ENCODE results near the gene SLC25A19.
"Not testable (repeated sequence)": the region's sequence is repeated elsewhere in the genome, so short reads cannot be mapped to it uniquely, and the experiment has no call there.

The SLC25A19 gene

DNA sequence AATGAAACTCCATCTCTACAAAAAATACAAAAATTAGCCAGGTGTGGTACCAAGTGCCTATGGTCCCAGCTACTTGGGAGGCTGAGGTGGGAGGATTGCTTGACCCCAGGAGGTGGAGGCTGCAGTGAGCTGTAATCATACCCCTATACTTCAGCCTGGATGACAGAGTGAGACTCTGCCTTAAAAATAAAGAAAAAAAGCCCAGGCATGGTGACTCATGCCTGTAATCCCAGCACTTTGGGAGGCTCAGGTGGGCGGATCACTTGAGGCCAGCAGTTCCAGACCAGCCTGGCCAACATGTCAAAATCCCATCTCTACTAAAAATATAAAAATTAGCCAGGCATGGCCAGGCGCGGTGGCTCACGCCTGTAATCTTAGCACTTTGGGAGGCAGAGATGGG lies 9.0 kb downstream of the SLC25A19 start:
- H3K9ac ChIP-seq (ENCODE audit: low read depth, low read length); H3K9me3 ChIP-seq (ENCODE audit: control insufficient read depth, insufficient read depth, low read length); H3K4me3 ChIP-seq (ENCODE audit: low read depth, low read length); H3K4me1 ChIP-seq (ENCODE audit: control insufficient read depth, insufficient read depth, low read length); H3K27me3 ChIP-seq (ENCODE audit: control insufficient read depth, insufficient read depth, low read length); H3K27ac ChIP-seq (ENCODE audit: low read depth, low read length): not testable (repeated sequence)
- H3K36me3 ChIP-seq (ENCODE audit: control insufficient read depth, insufficient read depth, low read length): peaks cover 30% of the 10 kb centered on the region

DNA sequence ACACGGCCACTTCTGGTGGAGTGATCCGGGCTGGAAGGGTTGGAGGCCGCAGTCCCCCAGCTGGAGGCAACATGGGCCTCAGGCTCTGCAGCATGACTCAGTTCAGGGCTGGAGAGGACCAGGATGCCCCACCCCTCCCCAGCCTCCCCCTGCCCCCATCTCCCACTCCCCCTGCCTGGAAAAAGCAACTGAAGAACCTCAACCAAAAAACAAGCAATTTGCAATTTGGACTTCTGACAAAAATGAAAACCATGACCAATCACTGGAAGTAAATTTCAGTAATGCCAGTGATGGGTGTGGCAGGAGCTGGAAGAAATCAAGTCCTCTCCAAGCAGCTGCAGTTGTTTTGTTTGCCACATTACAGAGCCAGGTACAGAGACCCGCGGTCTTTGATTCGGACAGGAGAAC lies 11.6 kb downstream of the SLC25A19 start:
- no peak overlapping the region for H3K4me3 ChIP-seq (ENCODE audit: low read depth, low read length)
- H3K9ac ChIP-seq (ENCODE audit: low read depth, low read length): no peak overlapping the region
- no peaks in the 10 kb centered on the region for H3K9me3 ChIP-seq (ENCODE audit: control insufficient read depth, insufficient read depth, low read length)
- no peaks in the 10 kb centered on the region for H3K4me1 ChIP-seq (ENCODE audit: control insufficient read depth, insufficient read depth, low read length)
- H3K36me3 ChIP-seq (ENCODE audit: control insufficient read depth, insufficient read depth, low read length): peaks cover 37% of the 10 kb centered on the region
- no peak overlapping the region for H3K27ac ChIP-seq (ENCODE audit: low read depth, low read length)
- no peaks in the 10 kb centered on the region for H3K27me3 ChIP-seq (ENCODE audit: control insufficient read depth, insufficient read depth, low read length)

DNA sequence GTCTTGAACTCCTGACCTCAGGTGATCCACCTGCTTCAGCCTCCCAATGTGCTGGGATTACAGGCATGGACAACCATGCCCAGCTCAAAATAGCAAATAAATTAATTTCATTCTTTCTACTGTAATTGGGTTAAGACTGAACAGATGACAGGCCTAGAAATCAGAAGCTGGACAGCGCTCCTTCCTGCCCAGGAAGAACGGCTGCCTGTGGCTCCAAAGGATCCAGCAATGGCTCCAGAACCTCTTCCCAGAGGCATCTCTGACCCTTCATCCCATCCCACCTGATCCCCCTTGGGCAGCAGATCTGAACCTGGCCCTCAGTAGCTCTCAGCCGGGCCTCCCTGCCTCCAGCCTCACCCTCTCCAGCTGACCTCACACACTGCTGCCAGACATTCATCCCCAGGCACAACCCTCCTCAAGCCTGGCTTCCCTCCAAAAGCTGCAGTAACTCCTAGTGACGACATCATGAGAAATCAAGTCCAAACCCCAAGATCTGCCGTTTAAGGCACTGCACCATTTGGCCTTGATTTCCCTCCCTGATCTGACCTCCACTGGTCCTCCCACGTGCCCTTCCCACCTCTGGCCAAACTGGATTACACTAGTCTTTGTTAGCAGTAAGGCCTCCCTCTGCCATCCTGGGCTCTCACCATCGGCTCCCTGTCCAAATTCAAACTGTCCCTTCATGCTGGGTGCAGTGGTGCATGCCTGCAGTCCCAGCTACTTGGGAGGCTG lies 15.1 kb downstream of the SLC25A19 start:
- Histone ChIP-seq H3K4me3 (ENCODE audit: low read depth, low read length) (no peak overlapping the region), H3K36me3 (ENCODE audit: control insufficient read depth, insufficient read depth, low read length) (peaks cover 29% of the 10 kb centered on the region), H3K9me3 (ENCODE audit: control insufficient read depth, insufficient read depth, low read length) (no peaks in the 10 kb centered on the region), H3K4me1 (ENCODE audit: control insufficient read depth, insufficient read depth, low read length) (no peaks in the 10 kb centered on the region), H3K27me3 (ENCODE audit: control insufficient read depth, insufficient read depth, low read length) (no peaks in the 10 kb centered on the region), H3K9ac (ENCODE audit: low read depth, low read length) (no peak overlapping the region), H3K27ac (ENCODE audit: low read depth, low read length) (no peak overlapping the region)

DNA sequence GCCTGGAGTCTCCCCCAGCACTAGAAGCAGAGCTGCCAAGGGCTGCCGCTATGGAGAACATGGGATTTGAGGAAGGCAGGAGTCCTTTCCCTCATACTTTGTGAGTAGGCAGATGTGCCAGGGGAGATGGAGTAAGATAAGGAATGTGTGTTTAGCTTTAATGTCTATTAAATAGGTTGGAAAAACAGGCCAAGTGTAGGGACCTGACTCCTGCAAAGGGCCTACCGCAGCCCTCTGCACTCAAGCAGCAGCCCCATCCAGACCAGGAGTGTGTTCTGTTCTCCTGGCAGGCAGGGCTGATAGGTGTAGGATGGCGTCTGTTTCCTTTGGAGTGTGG lies 16.4 kb downstream of the SLC25A19 start:
- Histone ChIP-seq H3K9me3 (ENCODE audit: control insufficient read depth, insufficient read depth, low read length) (no peaks in the 10 kb centered on the region), H3K27ac (ENCODE audit: low read depth, low read length) (no peak overlapping the region), H3K4me3 (ENCODE audit: low read depth, low read length) (no peak overlapping the region), H3K4me1 (ENCODE audit: control insufficient read depth, insufficient read depth, low read length) (peaks cover 3% of the 10 kb centered on the region; the same call in 1 of the 2 replicates), H3K9ac (ENCODE audit: low read depth, low read length) (no peak overlapping the region), H3K27me3 (ENCODE audit: control insufficient read depth, insufficient read depth, low read length) (no peaks in the 10 kb centered on the region), H3K36me3 (ENCODE audit: control insufficient read depth, insufficient read depth, low read length) (peaks cover 25% of the 10 kb centered on the region)

- Histone ChIP-seq H3K4me3 (ENCODE audit: low read depth, low read length) (peak overlapping the region; percentile 94), H3K4me1 (ENCODE audit: control insufficient read depth, insufficient read depth, low read length) (peaks cover 5% of the 10 kb centered on the region; the same call in 1 of the 2 replicates), H3K27ac (ENCODE audit: low read depth, low read length) (no peak overlapping the region), H3K9me3 (ENCODE audit: control insufficient read depth, insufficient read depth, low read length) (no peaks in the 10 kb centered on the region), H3K9ac (ENCODE audit: low read depth, low read length) (no peak overlapping the region), H3K36me3 (ENCODE audit: control insufficient read depth, insufficient read depth, low read length) (peaks cover 23% of the 10 kb centered on the region), H3K27me3 (ENCODE audit: control insufficient read depth, insufficient read depth, low read length) (no peaks in the 10 kb centered on the region)
Observed at GRCh38 chr17:75271955-75272847, 17.0 kb downstream of the SLC25A19 start.

- Histone ChIP-seq H3K4me3 (ENCODE audit: low read depth, low read length) (peak overlapping the region; percentile 94), H3K36me3 (ENCODE audit: control insufficient read depth, insufficient read depth, low read length) (peaks cover 28% of the 10 kb centered on the region), H3K27ac (ENCODE audit: low read depth, low read length) (no peak overlapping the region), H3K4me1 (ENCODE audit: control insufficient read depth, insufficient read depth, low read length) (peaks cover 5% of the 10 kb centered on the region; the same call in 1 of the 2 replicates), H3K9ac (ENCODE audit: low read depth, low read length) (peak overlapping the region; percentile 68; the same call in 1 of the 2 replicates), H3K27me3 (ENCODE audit: control insufficient read depth, insufficient read depth, low read length) (no peaks in the 10 kb centered on the region), H3K9me3 (ENCODE audit: control insufficient read depth, insufficient read depth, low read length) (no peaks in the 10 kb centered on the region)
Observed at GRCh38 chr17:75271233-75271954, 17.8 kb downstream of the SLC25A19 start.

- Histone ChIP-seq H3K27ac (ENCODE audit: low read depth, low read length) (peak within 1 kb of the TSS; percentile 80), H3K9me3 (ENCODE audit: control insufficient read depth, insufficient read depth, low read length) (no peaks in the 10 kb centered on the region), H3K27me3 (ENCODE audit: control insufficient read depth, insufficient read depth, low read length) (no peaks in the 10 kb centered on the region), H3K9ac (ENCODE audit: low read depth, low read length) (peak within 1 kb of the TSS; percentile 68), H3K4me3 (ENCODE audit: low read depth, low read length) (peak within 1 kb of the TSS; percentile 94), H3K4me1 (ENCODE audit: control insufficient read depth, insufficient read depth, low read length) (peaks cover 5% of the 10 kb centered on the region; the same call in 1 of the 2 replicates), H3K36me3 (ENCODE audit: control insufficient read depth, insufficient read depth, low read length) (peaks cover 33% of the 10 kb centered on the region)
Observed at GRCh38 chr17:75270966-75271232, 18.3 kb downstream of the SLC25A19 start, which contains the start of gene MIF4GD. TSS of gene MIF4GD (minus strand) at chr17:75271231. CDS start at chr17:75270195, 1,036 bp downstream.

DNA sequence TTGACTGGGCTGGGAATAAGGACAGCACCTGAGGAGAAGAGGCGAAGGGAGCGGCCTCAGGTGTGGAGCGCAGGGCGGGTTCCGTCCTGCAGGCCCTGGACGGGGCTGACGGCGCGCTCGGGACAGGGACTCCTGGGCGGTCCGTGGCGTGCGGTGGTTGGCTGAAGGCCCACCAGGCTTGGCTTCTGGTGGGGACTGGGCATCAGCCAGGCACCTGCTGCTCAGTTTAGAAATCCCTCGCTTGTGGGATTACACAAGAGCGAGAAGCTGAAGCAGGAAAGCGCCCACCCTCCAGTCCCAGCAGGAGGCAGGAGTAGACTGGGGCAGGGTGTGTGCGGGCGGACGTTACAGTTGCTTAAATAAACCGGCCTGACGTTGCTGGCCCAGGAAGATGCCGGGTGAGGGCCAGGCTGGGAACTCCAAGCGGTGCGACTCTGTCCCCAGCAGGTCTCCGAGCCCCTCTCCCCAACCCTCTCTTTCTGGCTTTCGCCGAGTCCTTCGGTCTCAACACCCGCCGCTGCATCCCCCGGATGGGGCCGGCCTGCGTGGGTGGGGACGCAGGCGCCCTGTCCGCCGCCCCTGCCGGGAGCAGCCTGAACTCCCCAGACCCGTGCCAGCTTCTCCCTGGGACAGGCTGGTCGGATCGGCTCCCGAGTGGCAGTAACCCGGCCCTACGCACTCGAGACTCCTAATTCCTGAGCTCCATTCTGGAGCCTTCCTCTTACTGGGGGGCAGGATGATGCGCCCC lies 18.8 kb downstream of the SLC25A19 start:
- Histone ChIP-seq H3K36me3 (ENCODE audit: control insufficient read depth, insufficient read depth, low read length) (peaks cover 38% of the 10 kb centered on the region), H3K27me3 (ENCODE audit: control insufficient read depth, insufficient read depth, low read length) (no peaks in the 10 kb centered on the region), H3K4me3 (ENCODE audit: low read depth, low read length) (peak overlapping the region; percentile 94), H3K4me1 (ENCODE audit: control insufficient read depth, insufficient read depth, low read length) (peaks cover 5% of the 10 kb centered on the region; the same call in 1 of the 2 replicates), H3K9ac (ENCODE audit: low read depth, low read length) (peak overlapping the region; percentile 58), H3K27ac (ENCODE audit: low read depth, low read length) (peak overlapping the region; percentile 80), H3K9me3 (ENCODE audit: control insufficient read depth, insufficient read depth, low read length) (no peaks in the 10 kb centered on the region)

- H3K4me3 ChIP-seq (ENCODE audit: low read depth, low read length): peak overlapping the region; percentile 94
- H3K27ac ChIP-seq (ENCODE audit: low read depth, low read length): peak overlapping the region; percentile 80
- no peak overlapping the region for H3K9ac ChIP-seq (ENCODE audit: low read depth, low read length)
- peaks cover 5% of the 10 kb centered on the region; the same call in 1 of the 2 replicates for H3K4me1 ChIP-seq (ENCODE audit: control insufficient read depth, insufficient read depth, low read length)
- H3K36me3 ChIP-seq (ENCODE audit: control insufficient read depth, insufficient read depth, low read length): peaks cover 42% of the 10 kb centered on the region
- no peaks in the 10 kb centered on the region for H3K9me3 ChIP-seq (ENCODE audit: control insufficient read depth, insufficient read depth, low read length)
- no peaks in the 10 kb centered on the region for H3K27me3 ChIP-seq (ENCODE audit: control insufficient read depth, insufficient read depth, low read length)
Observed at GRCh38 chr17:75269844-75270217, 19.4 kb downstream of the SLC25A19 start.

GRCh38 chr17:75267411-75268232 lies 21.6 kb downstream of the SLC25A19 start:
- Histone ChIP-seq H3K4me1 (ENCODE audit: control insufficient read depth, insufficient read depth, low read length) (peaks cover 7% of the 10 kb centered on the region), H3K27ac (ENCODE audit: low read depth, low read length) (no peak overlapping the region), H3K36me3 (ENCODE audit: control insufficient read depth, insufficient read depth, low read length) (peaks cover 44% of the 10 kb centered on the region), H3K27me3 (ENCODE audit: control insufficient read depth, insufficient read depth, low read length) (no peaks in the 10 kb centered on the region), H3K9me3 (ENCODE audit: control insufficient read depth, insufficient read depth, low read length) (no peaks in the 10 kb centered on the region), H3K4me3 (ENCODE audit: low read depth, low read length) (no peak overlapping the region), H3K9ac (ENCODE audit: low read depth, low read length) (no peak overlapping the region)

All from HUES48 (cell line).